Esophagus muscularis mucosa (tissue), 3 donors: Measurements from ENCODE around the gene CYCS.

Experiments
- CTCF ChIP-seq, 3 experiments: fragments of 200-600 bp in 2 of 3; fragments of 450-650 bp in 1 of 3; sonication (generic) in 2 of 3; IDR thresholded peaks; one replicate each; pipeline ENCODE4 v1.5.1; 2017 to 2019; ENCODE audit warnings: antibody characterized with exemption in 3 of 3, mild to moderate bottlenecking in 2 of 3, moderate library complexity in 1 of 3
- POLR2A ChIP-seq: fragments of 450-650 bp; IDR thresholded peaks from one replicate; pipeline ENCODE4 v1.6.1; 2017; ENCODE audit warnings: antibody characterized with exemption, moderate library complexity, mild to moderate bottlenecking, low read depth
- POLR2AphosphoS5 ChIP-seq, 2 donors: sonication (generic); formaldehyde crosslinking; IDR thresholded peaks; one replicate each; pipeline ENCODE4 v1.6.1; 2017; ENCODE audit warnings: antibody characterized with exemption in 2 of 2

- TF ChIP-seq CTCF (IDR thresholded peaks at IDR 0.05) (no peak), POLR2A (no peak), POLR2AphosphoS5 (IDR thresholded peaks at IDR 0.05) (no peak)
These were observed 18.7 kb upstream of the CYCS start for GRCh38 chr7:25143763-25144162.
